Progenitor cell of endocrine pancreas (in vitro differentiated cells): ENCODE data around the gene MREG. TPM values are rescaled to one million over a fixed set of nuclear protein-coding genes. Genes with fewer than 3 reads are reported as not detected.
A peak's percentile ranks its signal among the peaks of the same experiment; 100 is the strongest.
"Not testable (repeated sequence)": the region's sequence is repeated elsewhere in the genome, so short reads cannot be mapped to it uniquely, and the experiment has no call there.

Experiments used
- DNase-seq: peaks from one replicate; pipeline ENCODE4 v3.0.0; 2021; ENCODE audit warnings: low spot score; ENCODE audit not compliant: unreplicated experiment
- H3K27ac Mint-ChIP-seq: 2 replicates; pipeline ENCODE4 v1.8.0; 2021; ENCODE audit warnings: mild to moderate bottlenecking, moderate library complexity, mixed read lengths
- H3K27me3 Mint-ChIP-seq: 2 replicates; pipeline ENCODE4 v1.8.0; 2021; ENCODE audit warnings: mixed read lengths
- H3K36me3 Mint-ChIP-seq: 2 replicates; pipeline ENCODE4 v1.8.0; 2022; ENCODE audit warnings: mixed read lengths; ENCODE audit not compliant: insufficient read depth
- H3K4me1 Mint-ChIP-seq: 2 replicates; pipeline ENCODE4 v1.8.0; 2021; ENCODE audit warnings: low read depth, mixed read lengths
- H3K4me3 Mint-ChIP-seq: 2 replicates; pipeline ENCODE4 v1.8.0; 2021; ENCODE audit warnings: low read depth, mild to moderate bottlenecking, moderate library complexity, mixed read lengths
- H3K9me3 Mint-ChIP-seq: 2 replicates; pipeline ENCODE4 v1.8.0; 2021; ENCODE audit warnings: low read depth, mixed read lengths
- CTCF ChIP-seq: fragments of 200-600 bp; sonication (generic); IDR thresholded peaks from one replicate; pipeline ENCODE4 v1.5.0; 2021; ENCODE audit warnings: antibody characterized with exemption, mild to moderate bottlenecking; ENCODE audit not compliant: unreplicated experiment
- total RNA-seq: library from RNA; stranded (reverse); gene quantifications from 2 replicates; pipeline ENCODE4 v1.2.1, GENCODE V29; 2021

MREG gene
- total RNA-seq, 1 donor from 2014 or later, result 26.8 TPM

GRCh38 chr2:215966274-215966673 is 47.1 kb downstream of the MREG start:
- peaks cover 15% of the 10 kb centered on the region for H3K4me1 Mint-ChIP-seq
- TF ChIP-seq CTCF, result no peak
- H3K36me3 Mint-ChIP-seq, result peaks cover 16% of the 10 kb centered on the region
- no peaks in the 10 kb centered on the region for H3K27me3 Mint-ChIP-seq
- H3K4me3 Mint-ChIP-seq, result no peak overlapping the region
- peaks cover 4% of the 10 kb centered on the region for H3K9me3 Mint-ChIP-seq
- peak overlapping the region; percentile 2 for H3K27ac Mint-ChIP-seq
- no peak for DNase-seq

- TF ChIP-seq CTCF, result no peak
- no peak for DNase-seq
- Mint-ChIP-seq H3K4me3 (no peak overlapping the region), H3K9me3 (peaks cover under 1% of the 10 kb centered on the region), H3K27ac (no peak overlapping the region), H3K27me3 (no peaks in the 10 kb centered on the region), H3K36me3 (peaks cover 14% of the 10 kb centered on the region), H3K4me1 (peaks cover 15% of the 10 kb centered on the region)
These were observed 47.7 kb downstream of the MREG start for GRCh38 chr2:215965532-215966165.

GRCh38 chr2:215961981-215962380 is 51.4 kb downstream of the MREG start:
- Mint-ChIP-seq H3K4me1 (peaks cover 15% of the 10 kb centered on the region), H3K27ac (no peak overlapping the region), H3K4me3 (no peak overlapping the region), H3K36me3 (peaks cover 12% of the 10 kb centered on the region), H3K9me3 (no peaks in the 10 kb centered on the region), H3K27me3 (no peaks in the 10 kb centered on the region)
- no peak for TF ChIP-seq CTCF
- no peak for DNase-seq

GRCh38 chr2:215958257-215958656 is 55.1 kb downstream of the MREG start:
- Mint-ChIP-seq H3K27me3 (no peaks in the 10 kb centered on the region), H3K36me3 (peaks cover 15% of the 10 kb centered on the region), H3K9me3 (no peaks in the 10 kb centered on the region), H3K4me3 (no peak overlapping the region), H3K4me1 (no peaks in the 10 kb centered on the region), H3K27ac (no peak overlapping the region)
- TF ChIP-seq CTCF, result no peak
- no peak for DNase-seq

- not testable (repeated sequence) for H3K27ac Mint-ChIP-seq, H3K27me3 Mint-ChIP-seq, H3K4me3 Mint-ChIP-seq, H3K4me1 Mint-ChIP-seq, H3K9me3 Mint-ChIP-seq, DNase-seq
- H3K36me3 Mint-ChIP-seq, result peaks cover 14% of the 10 kb centered on the region
These were observed 55.8 kb downstream of the MREG start for GRCh38 chr2:215957354-215958122.
